ENCODE measurements around the gene MET. TPM values are rescaled to one million over a fixed set of nuclear protein-coding genes. Genes with fewer than 3 reads are reported as not detected.

MET gene
- total and polyA plus RNA-seq, 2 of the 8 experiments (the other 6 are each of a cell fraction or from before 2014, with no cell fraction given) = 3.5 to 12.9 TPM

- TF ChIP-seq SIN3A (conservative IDR thresholded peaks at IDR 0.05 in 1 of 2, IDR thresholded peaks at IDR 0.05 in 1 of 2; ENCODE audit: low read depth in 1 of 2, low read length in 2 of 2) = no peak
- no peak for TF ChIP-seq RAD21 (IDR thresholded peaks at IDR 0.05 in 1 of 2, conservative IDR thresholded peaks at IDR 0.05 in 1 of 2; ENCODE audit: low read depth in 2 of 2, low read length in 2 of 2)
Measured at GRCh38 chr7:116790025-116790424, 118.0 kb downstream of the MET start (continued).
